MCF 10A (cell line): Measurements from ENCODE around the gene LRBA. TPM values are rescaled to one million over a fixed set of nuclear protein-coding genes. Genes with fewer than 3 reads are reported as not detected.

Source experiments
- BruUV-seq: library from RNA; stranded (reverse); fragments of 400-500 nt; replicated peaks from 2 replicates; lab custom pipeline; 2021; lab: Mats Ljungman, UMichigan
- CTCF ChIA-PET: fragments of 300-600 bp; sonication (Branson Sonifier 250); formaldehyde crosslinking; extraction: SDS; loops from one replicate; lab custom pipeline; 2021; ENCODE audit warnings: antibody characterized with exemption, inconsistent platforms; lab: Yijun Ruan, JAX
- POLR2A ChIA-PET: fragments of 300-600, 350-650 bp; sonication (Branson Sonifier 250); formaldehyde crosslinking; extraction: SDS; loops from one replicate; lab custom pipeline; 2020; ENCODE audit warnings: antibody characterized with exemption, inconsistent platforms; lab: Yijun Ruan, JAX
- DNase-seq: peaks from one replicate; pipeline ENCODE4 v3.0.0-alpha.2; 2018; ENCODE audit not compliant: unreplicated experiment
- H3K27ac Mint-ChIP-seq: one replicate; pipeline ENCODE4 v1.8.0; 2022; ENCODE audit warnings: mild to moderate bottlenecking, low read depth, mixed read lengths; ENCODE audit not compliant: unreplicated experiment
- H3K27me3 Mint-ChIP-seq: one replicate; pipeline ENCODE4 v1.8.0; 2022; ENCODE audit warnings: mixed read lengths; ENCODE audit not compliant: insufficient read depth, unreplicated experiment
- H3K36me3 Mint-ChIP-seq: one replicate; pipeline ENCODE4 v1.8.0; 2022; ENCODE audit warnings: mild to moderate bottlenecking, moderate library complexity, mixed read lengths; ENCODE audit not compliant: insufficient read depth, unreplicated experiment
- H3K4me1 Mint-ChIP-seq: one replicate; pipeline ENCODE4 v1.8.0; 2022; ENCODE audit warnings: mixed read lengths; ENCODE audit not compliant: insufficient read depth, unreplicated experiment
- H3K4me3 Mint-ChIP-seq: one replicate; pipeline ENCODE4 v1.8.0; 2022; ENCODE audit warnings: mild to moderate bottlenecking, moderate library complexity, mixed read lengths; ENCODE audit not compliant: unreplicated experiment
- H3K9me3 Mint-ChIP-seq: one replicate; pipeline ENCODE4 v1.8.0; 2022; ENCODE audit warnings: mixed read lengths; ENCODE audit not compliant: unreplicated experiment
- intact Hi-C: fragments of 100-400 bp; cut with micrococcal nuclease; formaldehyde crosslinking; loops from 2 replicates; pipeline ENCODE4 v1.14.1; 2022
- total RNA-seq: library from RNA; stranded (reverse); gene quantifications from 2 replicates; pipeline ENCODE4 v1.2.3, GENCODE V29; 2022
- TF ChIP-seq, protein P1 (sequence below): fragments of 200-600 bp; IDR thresholded peaks from one replicate; pipeline ENCODE4 v1.8.0; 2022; ENCODE audit warnings: antibody characterized with exemption, mild to moderate bottlenecking; ENCODE audit not compliant: unreplicated experiment

LRBA gene
- total RNA-seq, 1 experiment from 2014 or later, result 64.5 TPM

DNA sequence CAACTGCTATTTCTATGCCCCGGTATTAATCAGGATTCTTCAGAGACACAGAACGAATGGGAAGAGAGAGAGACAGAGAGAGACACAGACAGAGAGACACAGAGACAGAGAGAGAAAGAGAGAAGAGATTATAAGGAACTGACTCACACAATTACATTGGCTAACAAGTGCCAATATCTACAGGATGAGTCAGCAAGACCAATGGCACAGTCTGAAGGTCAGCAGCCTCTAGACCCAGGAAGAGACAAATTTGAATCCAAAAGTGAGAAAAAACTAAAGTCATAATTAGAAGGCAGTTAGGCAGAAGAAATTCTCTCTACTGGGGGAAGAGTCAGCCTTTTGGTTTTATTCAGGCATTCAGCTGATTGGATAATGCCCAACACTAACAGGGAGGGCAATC lies 245.8 kb downstream of the LRBA start:
- DNase-seq, result peak; percentile 82
- no TSS peak for BruUV-seq
- CTCF ChIA-PET, result no interaction called here
- TF ChIP-seq, protein P1, sequence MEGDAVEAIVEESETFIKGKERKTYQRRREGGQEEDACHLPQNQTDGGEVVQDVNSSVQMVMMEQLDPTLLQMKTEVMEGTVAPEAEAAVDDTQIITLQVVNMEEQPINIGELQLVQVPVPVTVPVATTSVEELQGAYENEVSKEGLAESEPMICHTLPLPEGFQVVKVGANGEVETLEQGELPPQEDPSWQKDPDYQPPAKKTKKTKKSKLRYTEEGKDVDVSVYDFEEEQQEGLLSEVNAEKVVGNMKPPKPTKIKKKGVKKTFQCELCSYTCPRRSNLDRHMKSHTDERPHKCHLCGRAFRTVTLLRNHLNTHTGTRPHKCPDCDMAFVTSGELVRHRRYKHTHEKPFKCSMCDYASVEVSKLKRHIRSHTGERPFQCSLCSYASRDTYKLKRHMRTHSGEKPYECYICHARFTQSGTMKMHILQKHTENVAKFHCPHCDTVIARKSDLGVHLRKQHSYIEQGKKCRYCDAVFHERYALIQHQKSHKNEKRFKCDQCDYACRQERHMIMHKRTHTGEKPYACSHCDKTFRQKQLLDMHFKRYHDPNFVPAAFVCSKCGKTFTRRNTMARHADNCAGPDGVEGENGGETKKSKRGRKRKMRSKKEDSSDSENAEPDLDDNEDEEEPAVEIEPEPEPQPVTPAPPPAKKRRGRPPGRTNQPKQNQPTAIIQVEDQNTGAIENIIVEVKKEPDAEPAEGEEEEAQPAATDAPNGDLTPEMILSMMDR, result no peak
- no peaks in the 10 kb centered on the region for H3K36me3 Mint-ChIP-seq
- no peaks in the 10 kb centered on the region for H3K27me3 Mint-ChIP-seq
- no peak overlapping the region for H3K4me3 Mint-ChIP-seq
- intact Hi-C loops, result no loop called here
- H3K27ac Mint-ChIP-seq, result peak overlapping the region; percentile 75
- H3K4me1 Mint-ChIP-seq, result peaks cover 23% of the 10 kb centered on the region
- H3K9me3 Mint-ChIP-seq, result no peaks in the 10 kb centered on the region
- POLR2A ChIA-PET, result interaction anchor here (1.2 kb wide), 1 partner anchor 22 kb away, joined by 3 read pairs; no protein-coding TSS in a partner anchor

DNA sequence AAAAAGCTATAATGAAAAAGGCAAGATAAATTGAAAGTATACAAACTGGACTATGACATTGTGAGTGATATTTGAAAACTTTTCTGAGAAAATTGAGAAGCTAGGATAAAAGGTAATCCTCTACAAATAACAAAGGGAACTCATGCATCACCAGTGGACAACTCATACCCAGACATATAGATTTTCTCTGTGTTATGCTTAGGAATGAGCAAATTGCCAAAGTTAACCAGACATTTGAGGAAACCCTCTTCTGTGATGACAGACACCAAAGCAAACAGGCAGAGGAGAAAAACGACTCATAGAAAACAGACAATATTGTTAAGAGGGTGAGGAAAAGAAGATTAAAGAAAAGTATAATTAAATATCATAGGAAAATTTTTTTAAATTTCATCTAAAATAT lies 246.6 kb downstream of the LRBA start:
- no peaks in the 10 kb centered on the region for H3K27me3 Mint-ChIP-seq
- no peak overlapping the region for H3K27ac Mint-ChIP-seq
- POLR2A ChIA-PET, result interaction anchor here (0.6 to 0.7 kb wide), 2 partner anchors 28 to 80 kb away, joined by 3 to 5 read pairs; no protein-coding TSS in a partner anchor
- intact Hi-C loops, result no loop called here
- TF ChIP-seq, protein P1, result no peak
- H3K9me3 Mint-ChIP-seq, result no peaks in the 10 kb centered on the region
- BruUV-seq, result no TSS peak
- H3K36me3 Mint-ChIP-seq, result no peaks in the 10 kb centered on the region
- CTCF ChIA-PET, result no interaction called here
- no peak overlapping the region for H3K4me3 Mint-ChIP-seq
- peaks cover 23% of the 10 kb centered on the region for H3K4me1 Mint-ChIP-seq
- DNase-seq, result no peak

DNA sequence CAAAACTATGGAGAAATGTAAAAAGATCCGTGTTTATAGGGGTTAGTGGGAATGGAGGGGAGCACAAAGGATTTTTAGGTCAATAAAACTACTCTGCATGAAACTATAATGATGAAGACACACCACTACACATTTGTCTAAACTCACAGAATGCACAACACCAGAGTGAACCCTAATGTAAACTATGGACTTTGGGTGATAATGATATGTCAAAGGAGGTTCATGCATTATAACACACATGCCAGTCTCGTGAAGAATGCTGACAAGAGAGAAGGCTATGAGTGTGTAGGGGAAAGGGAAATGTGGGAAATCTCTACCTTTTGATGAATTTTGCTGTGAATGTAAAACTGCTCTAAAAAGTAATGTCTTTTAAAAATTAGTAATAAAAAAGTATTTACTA lies 249.9 kb downstream of the LRBA start:
- H3K4me1 Mint-ChIP-seq, result peaks cover 23% of the 10 kb centered on the region
- no TSS peak for BruUV-seq
- H3K27me3 Mint-ChIP-seq, result no peaks in the 10 kb centered on the region
- CTCF ChIA-PET, result no interaction called here
- no peak for DNase-seq
- intact Hi-C loops, result no loop called here
- TF ChIP-seq, protein P1, result no peak
- no peak overlapping the region for H3K27ac Mint-ChIP-seq
- no peaks in the 10 kb centered on the region for H3K9me3 Mint-ChIP-seq
- peaks cover 7% of the 10 kb centered on the region for H3K36me3 Mint-ChIP-seq
- POLR2A ChIA-PET, result no interaction called here
- no peak overlapping the region for H3K4me3 Mint-ChIP-seq

DNA sequence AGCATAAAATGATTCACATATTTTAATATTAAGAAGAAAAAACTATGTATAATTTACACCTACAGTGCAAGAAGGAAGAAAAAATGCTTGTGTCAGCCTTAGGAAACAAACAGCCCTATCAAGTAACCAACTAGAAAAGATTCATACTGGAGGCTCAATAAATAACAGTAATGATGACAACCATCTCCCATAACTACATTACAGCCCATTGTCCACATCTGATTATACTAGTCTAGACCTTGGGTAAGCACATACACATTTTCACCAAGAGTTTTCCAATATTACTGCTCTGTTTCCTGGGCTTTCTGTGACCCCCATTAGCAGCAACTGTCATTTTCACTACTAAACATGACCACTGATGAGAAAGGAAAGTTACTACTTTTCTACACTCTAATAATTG lies 263.4 kb downstream of the LRBA start:
- Mint-ChIP-seq H3K27me3 (no peaks in the 10 kb centered on the region), H3K9me3 (no peaks in the 10 kb centered on the region), H3K36me3 (peaks cover 6% of the 10 kb centered on the region), H3K4me1 (peaks cover 7% of the 10 kb centered on the region), H3K27ac (no peak overlapping the region), H3K4me3 (no peak overlapping the region)
- BruUV-seq, result no TSS peak
- TF ChIP-seq, protein P1, result no peak
- no peak for DNase-seq
- intact Hi-C loops, result no loop called here
- POLR2A ChIA-PET, result interaction anchor here (1.1 to 1.6 kb wide), 2 partner anchors 9 to 52 kb away, joined by 4 to 6 read pairs; no protein-coding TSS in a partner anchor
- CTCF ChIA-PET, result no interaction called here
